GM19328 (cell line): Measurements from ENCODE around the gene SNRNP70.
"Not testable (repeated sequence)": the region's sequence is repeated elsewhere in the genome, so short reads cannot be mapped to it uniquely, and the experiment has no call there.

Experiments
- ATAC-seq: cut with Tn5 transposase; IDR thresholded peaks from one replicate; pipeline ENCODE4 v1.9.1; 2021; ENCODE audit warnings: mild to moderate bottlenecking, moderate library complexity; ENCODE audit not compliant: unreplicated experiment

SNRNP70 gene

GRCh38 chr19:49064768-49065611, 20.3 kb upstream of the SNRNP70 start, which contains the start of gene NTF4:
Gene NTF4, minus strand, starts transcription at chr19:49064818. Its CDS starts 2,821 bp downstream, at chr19:49061997.
- no peak for ATAC-seq

GRCh38 chr19:49065905-49066512, 19.2 kb upstream of the SNRNP70 start:
- ATAC-seq: no peak

GRCh38 chr19:49067554-49067953, 17.7 kb upstream of the SNRNP70 start:
- ATAC-seq: no peak

- no peak for ATAC-seq
These were observed 16.2 kb upstream of the SNRNP70 start for GRCh38 chr19:49069026-49069425.

GRCh38 chr19:49070416-49070815, 14.8 kb upstream of the SNRNP70 start:
- ATAC-seq: no peak

- no peak for ATAC-seq
These were observed 13.2 kb upstream of the SNRNP70 start for GRCh38 chr19:49071860-49072547.

GRCh38 chr19:49073514-49074378, 11.5 kb upstream of the SNRNP70 start:
- no peak for ATAC-seq

GRCh38 chr19:49074869-49075268, 10.4 kb upstream of the SNRNP70 start:
- ATAC-seq: not testable (repeated sequence)

GRCh38 chr19:49080392-49080791, 4.9 kb upstream of the SNRNP70 start:
- no peak for ATAC-seq

GRCh38 chr19:49081273-49081672, 4.0 kb upstream of the SNRNP70 start:
- ATAC-seq: no peak

- no peak for ATAC-seq
These were observed 838 bp upstream of the SNRNP70 start for GRCh38 chr19:49084206-49085019.

GRCh38 chr19:49085868-49086232, 599 bp downstream of the SNRNP70 start:
- ATAC-seq: no peak

- no peak for ATAC-seq
These were observed 1.0 kb downstream of the SNRNP70 start for GRCh38 chr19:49086296-49086695.

GRCh38 chr19:49091391-49092038, 6.3 kb downstream of the SNRNP70 start:
- no peak for ATAC-seq

GRCh38 chr19:49092686-49093085, 7.4 kb downstream of the SNRNP70 start:
- no peak for ATAC-seq

GRCh38 chr19:49094505-49095482, 9.5 kb downstream of the SNRNP70 start:
- no peak for ATAC-seq

- no peak for ATAC-seq
These were observed 12.4 kb downstream of the SNRNP70 start for GRCh38 chr19:49097453-49098288.
